SK-N-SH treated with all-trans-retinoic acid at 6 μM for 48 hours (cell line): ENCODE data around the gene TEKTIP1.

Experiments used
- ARNTL ChIP-seq: fragments of 450-650 bp; formaldehyde crosslinking; IDR thresholded peaks from 2 replicates; pipeline ENCODE4 v1.5.0; 2020; ENCODE audit warnings: low read depth, mild to moderate bottlenecking, moderate library complexity, borderline replicate concordance
- BACH2 ChIP-seq: fragments of 250-450 bp; sonication (Bioruptor Pico); IDR thresholded peaks from 2 replicates; pipeline ENCODE4 v1.9.0; 2021; ENCODE audit warnings: mild to moderate bottlenecking, borderline replicate concordance
- GLIS3 ChIP-seq: fragments of 250-450 bp; sonication (Bioruptor Pico); IDR thresholded peaks from 2 replicates; pipeline ENCODE4 v1.5.0; 2020; ENCODE audit warnings: mild to moderate bottlenecking, moderate library complexity
- RARB ChIP-seq: fragments of 250-450 bp; sonication (Bioruptor Pico); IDR thresholded peaks from 2 replicates; pipeline ENCODE4 v1.8.0; 2021; ENCODE audit warnings: mild to moderate bottlenecking, moderate library complexity
- ZC3H10 ChIP-seq: fragments of 250-450 bp; sonication (Bioruptor Pico); IDR thresholded peaks from 2 replicates; pipeline ENCODE4 v1.5.1; 2021; ENCODE audit warnings: mild to moderate bottlenecking, moderate library complexity
- ZNF565 ChIP-seq: fragments of 450-650 bp; formaldehyde crosslinking; conservative IDR thresholded peaks from 2 replicates; pipeline ENCODE4 v1.5.0; 2020; ENCODE audit warnings: low read depth, mild to moderate bottlenecking, moderate library complexity
- ZNF70 ChIP-seq: fragments of 450-650 bp; formaldehyde crosslinking; IDR thresholded peaks from 2 replicates; pipeline ENCODE4 v1.5.0; 2020; ENCODE audit warnings: mild to moderate bottlenecking, moderate library complexity

DNA sequence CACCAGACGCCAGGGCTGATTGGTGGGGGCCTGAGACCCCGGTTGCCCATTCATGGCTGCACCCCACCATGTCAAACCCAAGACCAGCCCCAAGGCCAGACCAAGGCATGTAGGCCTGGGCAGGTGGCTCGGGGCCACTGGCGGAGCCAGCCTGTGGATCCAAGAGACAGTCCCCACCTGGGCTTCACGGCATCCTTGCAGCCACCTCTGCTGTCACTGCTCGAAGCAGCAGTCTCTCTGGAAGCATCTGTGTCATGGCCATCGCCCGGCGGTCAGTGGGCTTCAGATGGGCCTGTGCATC is 3.8 kb upstream of the TEKTIP1 start:
- TF ChIP-seq RARB (no peak), ZNF565 (CRISPR knock-in tag) (no peak), GLIS3 (CRISPR knock-in tag) (no peak), ZNF70 (CRISPR knock-in tag) (no peak), ZC3H10 (CRISPR knock-in tag) (no peak), ARNTL (no peak), BACH2 (CRISPR knock-in tag) (no peak)
